H1 (cell line): Measurements from ENCODE around the gene VAV2. TPM values are rescaled to one million over a fixed set of nuclear protein-coding genes. Genes with fewer than 3 reads are reported as not detected.

Experiments
- CTCF ChIA-PET: fragments of 300-600 bp; sonication (Branson Sonifier 250); formaldehyde crosslinking; loops from one replicate; lab custom pipeline; 2021; ENCODE audit not compliant: partially characterized antibody; lab: Charles Lee
- POLR2A ChIA-PET: fragments of 300-600 bp; sonication (Branson Sonifier 250); formaldehyde crosslinking; loops from one replicate; lab custom pipeline; 2021; ENCODE audit warnings: inconsistent platforms; ENCODE audit not compliant: partially characterized antibody; lab: Charles Lee
- DNase-seq, 2 experiments: peaks; one replicate each; pipeline versions ENCODE4 v3.0.0 to v3.0.0-alpha.2; 2010 to 2022; ENCODE audit warnings: low spot score in 2 of 2, low read depth in 1 of 2, mixed read lengths in 1 of 2
- FAIRE-seq: peaks from 2 replicates; lab custom pipeline; 2011; peaks lifted over from hg19 to GRCh38; lab: Jason Lieb, UNC
- H2AFZ ChIP-seq: 2 replicates; pipeline ENCODE4 v1.8.1; 2012; ENCODE audit warnings: low read length, inconsistent platforms
- H2AK5ac ChIP-seq: 2 replicates; pipeline ENCODE4 v1.6.1; 2013; ENCODE audit warnings: low read depth, low read length
- H2BK120ac ChIP-seq: replicated peaks from 2 replicates; pipeline ENCODE3; 2013; ENCODE audit warnings: low read depth, low read length, inconsistent platforms
- H2BK12ac ChIP-seq: 2 replicates; pipeline ENCODE4 v1.6.1; 2013; ENCODE audit warnings: low read depth, low read length
- H2BK15ac ChIP-seq: 2 replicates; pipeline ENCODE4 v1.6.1; 2013; ENCODE audit warnings: low read length
- H2BK20ac ChIP-seq: 2 replicates; pipeline ENCODE4 v1.6.1; 2013; ENCODE audit warnings: low read length
- H2BK5ac ChIP-seq: 2 replicates; pipeline ENCODE4 v1.6.1; 2013; ENCODE audit warnings: low read depth, low read length
- H3K14ac ChIP-seq: 2 replicates; pipeline ENCODE4 v1.6.1; 2013; ENCODE audit warnings: inconsistent platforms; ENCODE audit not compliant: insufficient read length
- H3K18ac ChIP-seq: 2 replicates; pipeline ENCODE4 v1.6.1; 2013; ENCODE audit warnings: low read length; ENCODE audit errors: extremely low read depth
- H3K23ac ChIP-seq: 2 replicates; pipeline ENCODE4 v1.6.1; 2013; ENCODE audit warnings: inconsistent platforms; ENCODE audit not compliant: insufficient read length
- H3K23me2 ChIP-seq: 2 replicates; pipeline ENCODE4 v1.6.1; 2013; ENCODE audit warnings: low read depth, low read length
- H3K27ac ChIP-seq: 2 replicates; pipeline ENCODE4 v1.6.1; 2011; ENCODE audit warnings: low read depth, low read length, inconsistent platforms
- H3K27me3 ChIP-seq, 4 experiments: replicated peaks in 1 of 4; 1 replicate in 1 of 4; 2 replicates in 3 of 4; pipeline versions ENCODE4 v1.6.1 to v1.8.1; 2011 to 2013; ENCODE audit warnings: low read length in 3 of 4, mild to moderate bottlenecking in 3 of 4, inconsistent platforms in 2 of 4, mixed read lengths in 2 of 4, moderate library complexity in 1 of 4; ENCODE audit not compliant: control insufficient read depth in 3 of 4, insufficient read depth in 3 of 4; ENCODE audit errors: extremely low read depth in 1 of 4
- H3K36me3 ChIP-seq, 4 experiments: 2 replicates each; pipeline versions ENCODE4 v1.6.1 to v1.8.1; 2011 to 2013; ENCODE audit warnings: mild to moderate bottlenecking in 4 of 4, low read length in 3 of 4, moderate library complexity in 2 of 4, control low read depth in 1 of 4, inconsistent platforms in 1 of 4; ENCODE audit not compliant: insufficient read depth in 4 of 4, control insufficient read depth in 2 of 4
- H3K4ac ChIP-seq: replicated peaks from 2 replicates; pipeline ENCODE3; 2013; ENCODE audit warnings: low read length, low read depth, mixed read lengths, inconsistent platforms; ENCODE audit not compliant: insufficient read length
- H3K4me1 ChIP-seq, 4 experiments: replicated peaks in 1 of 4; 1 replicate in 1 of 4; 2 replicates in 3 of 4; pipeline versions ENCODE4 v1.6.1 to v1.8.1; 2011 to 2013; ENCODE audit warnings: low read length in 3 of 4, inconsistent platforms in 2 of 4, mixed read lengths in 1 of 4; ENCODE audit not compliant: insufficient read depth in 4 of 4, control insufficient read depth in 3 of 4
- H3K4me2 ChIP-seq, 2 experiments: 2 replicates each; pipeline versions ENCODE4 v1.6.1 to v1.8.1; 2011 to 2013; ENCODE audit warnings: low read depth in 2 of 2, low read length in 2 of 2, control low read depth in 1 of 2, inconsistent platforms in 1 of 2, mild to moderate bottlenecking in 1 of 2; ENCODE audit not compliant: insufficient read depth in 1 of 2
- H3K4me3 ChIP-seq, 4 experiments: fragments of 200-600, 300-600 bp in 1 of 4; sonication (generic), shearing (Covaris generic), sonication (Bioruptor Twin) in 1 of 4; 2 replicates each; pipeline versions ENCODE4 v1.5.1 to v1.8.1; 2011 to 2016; ENCODE audit warnings: low read length in 4 of 4, low read depth in 3 of 4, control low read depth in 2 of 4, inconsistent platforms in 2 of 4, mild to moderate bottlenecking in 2 of 4, mixed read lengths in 1 of 4, moderate library complexity in 1 of 4; ENCODE audit not compliant: insufficient read depth in 2 of 4; ENCODE audit errors: extremely low read depth in 1 of 4
- H3K56ac ChIP-seq: replicated peaks from 2 replicates; pipeline ENCODE3; 2013; ENCODE audit warnings: low read depth, mild to moderate bottlenecking, mixed read lengths, low read length, inconsistent platforms; ENCODE audit not compliant: insufficient read length
- H3K79me1 ChIP-seq: 2 replicates; pipeline ENCODE4 v1.6.1; 2013; ENCODE audit warnings: low read depth, low read length, control low read depth
- H3K79me2 ChIP-seq, 2 experiments: 2 replicates each; pipeline versions ENCODE4 v1.6.1 to v1.8.1; 2012 to 2013; ENCODE audit warnings: low read length in 2 of 2, mild to moderate bottlenecking in 2 of 2, inconsistent platforms in 1 of 2; ENCODE audit not compliant: insufficient read depth in 2 of 2, control insufficient read depth in 1 of 2
- H3K9ac ChIP-seq, 4 experiments: replicated peaks in 1 of 4; 1 replicate in 1 of 4; 2 replicates in 3 of 4; pipeline versions ENCODE4 v1.6.1 to v1.8.1; 2011 to 2013; ENCODE audit warnings: low read depth in 3 of 4, low read length in 3 of 4, control low read depth in 2 of 4, mild to moderate bottlenecking in 2 of 4, moderate library complexity in 2 of 4, inconsistent platforms in 1 of 4; ENCODE audit errors: extremely low read depth in 1 of 4
- H3K9me3 ChIP-seq, 2 experiments: 2 replicates each; pipeline versions ENCODE4 v1.6.1 to v1.8.1; 2012 to 2013; ENCODE audit warnings: mild to moderate bottlenecking in 2 of 2, moderate library complexity in 2 of 2, control low read depth in 1 of 2, inconsistent platforms in 1 of 2, low read depth in 1 of 2, low read length in 1 of 2, mixed read lengths in 1 of 2; ENCODE audit not compliant: insufficient read depth in 2 of 2
- H4K20me1 ChIP-seq, 2 experiments: replicated peaks in 1 of 2; 2 replicates each; pipeline versions ENCODE3 to v1.8.1; 2011 to 2013; ENCODE audit warnings: inconsistent platforms in 2 of 2, low read length in 2 of 2, mild to moderate bottlenecking in 1 of 2; ENCODE audit not compliant: insufficient read depth in 2 of 2, control insufficient read depth in 1 of 2
- H4K5ac ChIP-seq: 2 replicates; pipeline ENCODE4 v1.6.1; 2013; ENCODE audit warnings: low read length, low read depth, mixed read lengths, inconsistent platforms; ENCODE audit not compliant: insufficient read length
- H4K8ac ChIP-seq: 2 replicates; pipeline ENCODE4 v1.8.0; 2013; ENCODE audit warnings: mild to moderate bottlenecking, moderate library complexity, low read length, inconsistent platforms; ENCODE audit not compliant: insufficient read depth; ENCODE audit errors: extremely low read depth
- H4K91ac ChIP-seq: replicated peaks from 2 replicates; pipeline ENCODE3; 2013; ENCODE audit warnings: low read length, mixed read lengths, inconsistent platforms; ENCODE audit not compliant: insufficient read length
- HDAC2 ChIP-seq, 2 experiments: fragments of 300-600 bp in 1 of 2; sonication (generic) in 1 of 2; IDR thresholded peaks; 2 replicates each; pipeline ENCODE4 v1.6.1; 2011 to 2012; ENCODE audit warnings: low read depth in 2 of 2, low read length in 2 of 2, mild to moderate bottlenecking in 2 of 2, moderate library complexity in 2 of 2, borderline replicate concordance in 1 of 2, inconsistent platforms in 1 of 2
- HDAC6 ChIP-seq: IDR thresholded peaks from one replicate; pipeline ENCODE4 v1.7.1; 2012; ENCODE audit warnings: low read depth, mild to moderate bottlenecking, inconsistent platforms, low read length, moderate library complexity
- TCF12 ChIP-seq: IDR thresholded peaks from 2 replicates; pipeline ENCODE4 v1.6.1; 2011; ENCODE audit warnings: low read depth, mild to moderate bottlenecking, low read length
- WGBS, 2 experiments: shearing (Covaris generic) in 1 of 2; methylation state at CpG; one replicate each; pipeline versions ENCODE4 v1.1.6 to v1.1.7; 2013 to 2015; ENCODE audit warnings: low lambda C conversion rate in 2 of 2, mixed read lengths in 2 of 2, inconsistent platforms in 1 of 2, low coverage in 1 of 2, missing lambda C conversion rate in 1 of 2; ENCODE audit not compliant: insufficient replicate concordance in 2 of 2, insufficient coverage in 1 of 2, insufficient read length in 1 of 2; ENCODE audit errors: extremely low coverage in 1 of 2, missing lambda C conversion rate in 1 of 2; 5-methylcytosine and 5-hydroxymethylcytosine counted together
- polyA plus RNA-seq, 7 experiments: library from polyadenylated mRNA; depleted of rRNA in 3 of 7; stranded (reverse) in 5 of 7; unstranded in 2 of 7; fragments of >200 nt in 5 of 7; fragments of 200-250 nt in 2 of 7; gene quantifications; 1 replicate in 5 of 7; 2 replicates in 1 of 7; 4 replicates in 1 of 7; pipeline versions ENCODE4 v1.2.1 to v1.2.3, GENCODE V29; 2011 to 2013; ENCODE audit warnings: missing spikeins in 2 of 7, mixed read lengths in 2 of 7
- total RNA-seq: library from RNA; stranded (reverse); fragmentation: NEBNext Ultra II Directional; extraction: Animal tissue kit (Norgen Biotek cat#: 25700); gene quantifications from 2 replicates; pipeline ENCODE4 v1.2.1, GENCODE V29; 2021

The VAV2 gene
- total and polyA plus RNA-seq, 2 of the 8 experiments (the other 6 are each of a cell fraction or from before 2014, with no cell fraction given): 13.6 to 37.6 TPM

GRCh38 chr9:133889584-133890301 lies 102.4 kb downstream of the VAV2 start:
- H2AFZ ChIP-seq: no peak overlapping the region
- H3K18ac ChIP-seq: peak overlapping the region; percentile 78; the same call in 1 of the 2 replicates
- TF ChIP-seq HDAC6 (no peak), TCF12 (no peak), HDAC2 (IDR thresholded peaks at IDR 0.05; ENCODE audit: borderline replicate concordance in 1 of 2, low read depth in 2 of 2, low read length in 2 of 2) (no peak)
- TF ChIP-seq, all 59 proteins: peak for 0

More at GRCh38 chr9:133889584-133890301, 102.4 kb downstream of the VAV2 start:
- Histone ChIP-seq H3K79me2 (peaks cover 0 to 35% of the 10 kb centered on the region in 2 experiments; a peak in 2 of 4 replicates), H3K9ac (no peak overlapping the region), H2BK12ac (no peak overlapping the region), H2BK20ac (no peak overlapping the region), H2AK5ac (no peak overlapping the region), H3K14ac (no peak overlapping the region), H2BK120ac (no peak overlapping the region), H3K9me3 (no peaks in the 10 kb centered on the region), H4K8ac (no peak overlapping the region), H2BK5ac (peak overlapping the region; percentile 55; the same call in 1 of the 2 replicates), H3K27me3 (no peaks in the 10 kb centered on the region), H3K4me3 (no peak overlapping the region), H2BK15ac (peak overlapping the region; percentile 29; the same call in 1 of the 2 replicates), H3K56ac (no peak overlapping the region), H3K4me2 (no peak overlapping the region), H3K4me1 (peaks cover 0 to 50% (median 22%) of the 10 kb centered on the region in 4 experiments; a peak in 6 of 7 replicates), H4K20me1 (no peaks in the 10 kb centered on the region), H3K23ac (no peak overlapping the region), H3K79me1 (peaks cover 13% of the 10 kb centered on the region), H4K5ac (no peak overlapping the region), H3K27ac (no peak overlapping the region), H3K36me3 (no peaks in the 10 kb centered on the region), H3K4ac (no peak overlapping the region), H3K23me2 (no peaks in the 10 kb centered on the region; the same call in 1 of the 2 replicates), H4K91ac (no peak overlapping the region)
- POLR2A ChIA-PET: no interaction called here
- CTCF ChIA-PET: interaction anchor here (0.5 to 3.0 kb wide), 5 partner anchors 9 to 127 kb away, joined by 3 to 20 read pairs (median 5); no protein-coding TSS in a partner anchor
- FAIRE-seq (no peak), DNase-seq (peak in 1 of 2 experiments; percentile 43)
- WGBS, 2 experiments: 86% methylated on average over 24 of the region's 24 CpGs; no CpG with 5 or more reads in 1 of the 2 experiments
